Measurements from ENCODE around the gene TRAP1.
A peak's percentile ranks its signal among the peaks of the same experiment; 100 is the strongest.
"Not testable (repeated sequence)": the region's sequence is repeated elsewhere in the genome, so short reads cannot be mapped to it uniquely, and the experiment has no call there.

The TRAP1 gene

GRCh38 chr16:3716831-3717234 is 491 bp downstream of the TRAP1 start:
- Histone ChIP-seq H3K9me3 (ENCODE audit: insufficient read depth, low read length) (no peaks in the 10 kb centered on the region), H3K4me2 (ENCODE audit: low read depth, low read length, poor library complexity, severe bottlenecking) (peak overlapping the region; percentile 63), H2AFZ (ENCODE audit: low read depth, low read length, severe bottlenecking) (peak overlapping the region; percentile 52), H3K4me3 (ENCODE audit: insufficient read depth, low read length, poor library complexity, severe bottlenecking) (peak overlapping the region; percentile 72), H3F3A (ENCODE audit: insufficient read depth) (no peaks in the 10 kb centered on the region), H4K20me1 (ENCODE audit: low read depth, low read length) (no peaks in the 10 kb centered on the region), H3K27me3 (ENCODE audit: low read length) (no peaks in the 10 kb centered on the region), H3K9me2 (replicated peaks; ENCODE audit: insufficient read depth, low read length) (no peaks in the 10 kb centered on the region), H3K9ac (ENCODE audit: low read length) (peak overlapping the region; percentile 94), H3K36me3 (ENCODE audit: low read length) (no peaks in the 10 kb centered on the region), H3K79me2 (ENCODE audit: insufficient read depth, low read length) (peaks cover 54% of the 10 kb centered on the region), H3K27ac (ENCODE audit: low read depth, low read length) (peak overlapping the region; percentile 22)
- no peak for TF ChIP-seq CTCF (IDR thresholded peaks at IDR 0.05; ENCODE audit: insufficient read depth, low read length, poor library complexity, severe bottlenecking)
- TF ChIP-seq EZH2phosphoT487 (conservative IDR thresholded peaks at IDR 0.05; ENCODE audit: low read length), result no peak

- H3K36me3 ChIP-seq (ENCODE audit: low read length), result no peaks in the 10 kb centered on the region
- H3K4me3 ChIP-seq (ENCODE audit: insufficient read depth, low read length, poor library complexity, severe bottlenecking), result no peak overlapping the region
- no peaks in the 10 kb centered on the region for H3K27me3 ChIP-seq (ENCODE audit: low read length)
- TF ChIP-seq EZH2phosphoT487 (conservative IDR thresholded peaks at IDR 0.05; ENCODE audit: low read length) (no peak), CTCF (IDR thresholded peaks at IDR 0.05; ENCODE audit: insufficient read depth, low read length, poor library complexity, severe bottlenecking) (no peak)
- peaks cover 68% of the 10 kb centered on the region for H3K79me2 ChIP-seq (ENCODE audit: insufficient read depth, low read length)
- no peak overlapping the region; the same call in 1 of the 2 replicates for H3K9ac ChIP-seq (ENCODE audit: low read length)
- no peaks in the 10 kb centered on the region; the same call in 1 of the 2 replicates for H4K20me1 ChIP-seq (ENCODE audit: low read depth, low read length)
- no peaks in the 10 kb centered on the region for H3K9me3 ChIP-seq (ENCODE audit: insufficient read depth, low read length)
- no peak overlapping the region for H3K27ac ChIP-seq (ENCODE audit: low read depth, low read length)
- peak overlapping the region; percentile 10 for H3K4me2 ChIP-seq (ENCODE audit: low read depth, low read length, poor library complexity, severe bottlenecking)
- H3F3A ChIP-seq (ENCODE audit: insufficient read depth), result no peaks in the 10 kb centered on the region; the same call in 1 of the 2 replicates
- no peak overlapping the region for H2AFZ ChIP-seq (ENCODE audit: low read depth, low read length, severe bottlenecking)
- no peaks in the 10 kb centered on the region for H3K9me2 ChIP-seq (replicated peaks; ENCODE audit: insufficient read depth, low read length)
Observed at GRCh38 chr16:3715430-3715829, 1.9 kb downstream of the TRAP1 start.

GRCh38 chr16:3714378-3714777 is 2.9 kb downstream of the TRAP1 start:
- not testable (repeated sequence) for H2AFZ ChIP-seq (ENCODE audit: low read depth, low read length, severe bottlenecking); H3K4me3 ChIP-seq (ENCODE audit: insufficient read depth, low read length, poor library complexity, severe bottlenecking); H4K20me1 ChIP-seq (ENCODE audit: low read depth, low read length); H3K9me2 ChIP-seq (replicated peaks; ENCODE audit: insufficient read depth, low read length); H3F3A ChIP-seq (ENCODE audit: insufficient read depth); H3K27me3 ChIP-seq (ENCODE audit: low read length); H3K36me3 ChIP-seq (ENCODE audit: low read length); H3K4me2 ChIP-seq (ENCODE audit: low read depth, low read length, poor library complexity, severe bottlenecking); H3K9me3 ChIP-seq (ENCODE audit: insufficient read depth, low read length); H3K9ac ChIP-seq (ENCODE audit: low read length); H3K27ac ChIP-seq (ENCODE audit: low read depth, low read length)
- peaks cover 79% of the 10 kb centered on the region for H3K79me2 ChIP-seq (ENCODE audit: insufficient read depth, low read length)

GRCh38 chr16:3713587-3714242 is 3.6 kb downstream of the TRAP1 start:
- H3K4me2 ChIP-seq (ENCODE audit: low read depth, low read length, poor library complexity, severe bottlenecking), result no peak overlapping the region
- H3K36me3 ChIP-seq (ENCODE audit: low read length), result no peaks in the 10 kb centered on the region
- no peaks in the 10 kb centered on the region for H3K9me2 ChIP-seq (replicated peaks; ENCODE audit: insufficient read depth, low read length)
- no peaks in the 10 kb centered on the region for H3K9me3 ChIP-seq (ENCODE audit: insufficient read depth, low read length)
- TF ChIP-seq EZH2phosphoT487 (conservative IDR thresholded peaks at IDR 0.05; ENCODE audit: low read length) (no peak), CTCF (IDR thresholded peaks at IDR 0.05; ENCODE audit: insufficient read depth, low read length, poor library complexity, severe bottlenecking) (no peak)
- no peak overlapping the region for H3K9ac ChIP-seq (ENCODE audit: low read length)
- H2AFZ ChIP-seq (ENCODE audit: low read depth, low read length, severe bottlenecking), result no peak overlapping the region
- no peak overlapping the region for H3K4me3 ChIP-seq (ENCODE audit: insufficient read depth, low read length, poor library complexity, severe bottlenecking)
- no peaks in the 10 kb centered on the region; the same call in 1 of the 2 replicates for H3F3A ChIP-seq (ENCODE audit: insufficient read depth)
- no peaks in the 10 kb centered on the region for H3K27me3 ChIP-seq (ENCODE audit: low read length)
- H3K27ac ChIP-seq (ENCODE audit: low read depth, low read length), result no peak overlapping the region
- peaks cover 85% of the 10 kb centered on the region for H3K79me2 ChIP-seq (ENCODE audit: insufficient read depth, low read length)
- H4K20me1 ChIP-seq (ENCODE audit: low read depth, low read length), result no peaks in the 10 kb centered on the region; the same call in 1 of the 2 replicates
